OCI-LY7 (cell line): ENCODE measurements around the gene BRSK2. TPM values are rescaled to one million over a fixed set of nuclear protein-coding genes. Genes with fewer than 3 reads are reported as not detected.

Experiments
- BruUV-seq: library from RNA; stranded (reverse); fragments of 400-500 nt; replicated peaks from 2 replicates; lab custom pipeline; 2021; lab: Mats Ljungman, UMichigan
- CTCF ChIA-PET: fragments of 300-600 bp; sonication (Branson Sonifier 250); formaldehyde crosslinking; loops from one replicate; lab custom pipeline; 2022; ENCODE audit warnings: antibody characterized with exemption; ENCODE audit not compliant: unreplicated experiment; lab: Charles Lee
- POLR2A ChIA-PET: fragments of 300-600 bp; sonication (Branson Sonifier 250); formaldehyde crosslinking; loops from one replicate; lab custom pipeline; 2022; ENCODE audit warnings: antibody characterized with exemption; lab: Charles Lee
- DNase-seq: peaks from one replicate; pipeline ENCODE4 v3.0.0-alpha.2; 2015; ENCODE audit warnings: low spot score
- H2AFZ ChIP-seq: fragments of 200-600 bp; sonication (generic), shearing (Covaris generic); 2 replicates; pipeline ENCODE4 v1.6.1; 2014; ENCODE audit warnings: mild to moderate bottlenecking, antibody characterized with exemption, low read length, moderate library complexity
- H3K27ac ChIP-seq: fragments of 200-600 bp; sonication (generic); 2 replicates; pipeline ENCODE4 v1.5.1; 2014; ENCODE audit warnings: mixed run types, low read depth, mild to moderate bottlenecking, moderate library complexity, low read length, inconsistent platforms; ENCODE audit not compliant: poor library complexity, severe bottlenecking
- H3K36me3 ChIP-seq: fragments of 200-600 bp; sonication (generic); 2 replicates; pipeline ENCODE4 v1.6.1; 2014; ENCODE audit warnings: mild to moderate bottlenecking, antibody characterized with exemption, low read length, moderate library complexity, mixed read lengths; ENCODE audit not compliant: insufficient read depth
- H3K4me1 ChIP-seq: fragments of 200-600 bp; sonication (generic); 2 replicates; pipeline ENCODE4 v1.5.1; 2014; ENCODE audit warnings: mild to moderate bottlenecking, low read length; ENCODE audit not compliant: insufficient read depth, poor library complexity, severe bottlenecking
- H3K4me2 ChIP-seq: fragments of 200-600 bp; sonication (generic); 2 replicates; pipeline ENCODE4 v1.6.1; 2014; ENCODE audit warnings: mild to moderate bottlenecking, low read length
- H3K4me3 ChIP-seq: fragments of 200-600 bp; sonication (generic); 2 replicates; pipeline ENCODE4 v1.5.1; 2014; ENCODE audit warnings: mild to moderate bottlenecking, low read depth, low read length; ENCODE audit not compliant: poor library complexity, severe bottlenecking
- H3K79me2 ChIP-seq: fragments of 200-600 bp; sonication (generic); 2 replicates; pipeline ENCODE4 v1.6.1; 2016; ENCODE audit warnings: low read depth, mild to moderate bottlenecking, low read length, moderate library complexity, mixed read lengths; ENCODE audit not compliant: insufficient read depth
- H3K9me2 ChIP-seq: fragments of 200-600 bp; sonication (generic); 2 replicates; pipeline ENCODE4 v1.6.1; 2016; ENCODE audit warnings: mild to moderate bottlenecking, low read length, mixed read lengths; ENCODE audit not compliant: insufficient read depth
- H3K9me3 ChIP-seq: fragments of 200-600 bp; sonication (generic); 2 replicates; pipeline ENCODE4 v1.6.1; 2014; ENCODE audit warnings: mild to moderate bottlenecking, mixed run types, low read length, mixed read lengths
- H4K20me1 ChIP-seq: fragments of 200-600 bp; sonication (generic); 2 replicates; pipeline ENCODE4 v1.6.1; 2014; ENCODE audit warnings: mild to moderate bottlenecking, antibody characterized with exemption, low read length, moderate library complexity, mixed read lengths; ENCODE audit not compliant: insufficient read depth
- CTCF ChIP-seq: fragments of 200-600 bp; sonication (generic); conservative IDR thresholded peaks from 2 replicates; pipeline ENCODE4 v1.5.1; 2014; ENCODE audit warnings: mild to moderate bottlenecking, antibody characterized with exemption, low read length, moderate library complexity, mixed read lengths
- EZH2phosphoT487 ChIP-seq: fragments of 200-600 bp; sonication (generic); IDR thresholded peaks from 2 replicates; pipeline ENCODE4 v1.6.1; 2018; ENCODE audit warnings: low read depth, borderline replicate concordance, mild to moderate bottlenecking, mixed run types, antibody characterized with exemption, low read length, moderate library complexity, mixed read lengths
- intact Hi-C: fragments of 100-400 bp; cut with micrococcal nuclease; formaldehyde crosslinking; loops from one replicate; pipeline ENCODE4 v1.10.0; 2022; ENCODE audit not compliant: unreplicated experiment
- total RNA-seq, 2 experiments: library from RNA; depleted of rRNA in 1 of 2; stranded (reverse); fragments of >200 nt in 1 of 2; shearing (Covaris generic) in 1 of 2; gene quantifications; 2 replicates each; pipeline ENCODE4 v1.2.3, GENCODE V29; 2014 to 2022

BRSK2 gene
- total RNA-seq, 2 experiments from 2014 or later: not detected

GRCh38 chr11:1447845-1448825 lies 58.4 kb downstream of the BRSK2 start:
- no peaks in the 10 kb centered on the region for H3K79me2 ChIP-seq
- no peaks in the 10 kb centered on the region for H4K20me1 ChIP-seq
- no peaks in the 10 kb centered on the region for H3K4me1 ChIP-seq
- BruUV-seq: no TSS peak
- TF ChIP-seq EZH2phosphoT487 (no peak), CTCF (no peak)
- no peaks in the 10 kb centered on the region for H3K9me3 ChIP-seq
- POLR2A ChIA-PET: no interaction called here
- no peak overlapping the region for H3K4me3 ChIP-seq
- no peak overlapping the region for H2AFZ ChIP-seq
- no peak for DNase-seq
- H3K4me2 ChIP-seq: no peak overlapping the region
- H3K9me2 ChIP-seq: no peaks in the 10 kb centered on the region
- CTCF ChIA-PET: no interaction called here
- no peak overlapping the region for H3K27ac ChIP-seq
- no peaks in the 10 kb centered on the region for H3K36me3 ChIP-seq
- intact Hi-C loops: no loop called here

- ChIA-PET CTCF (no interaction called here), POLR2A (no interaction called here)
- Histone ChIP-seq H3K36me3 (no peaks in the 10 kb centered on the region), H3K9me3 (no peaks in the 10 kb centered on the region), H3K27ac (no peak overlapping the region), H3K79me2 (no peaks in the 10 kb centered on the region), H4K20me1 (no peaks in the 10 kb centered on the region), H2AFZ (no peak overlapping the region), H3K4me3 (no peak overlapping the region), H3K9me2 (no peaks in the 10 kb centered on the region), H3K4me2 (no peak overlapping the region), H3K4me1 (no peaks in the 10 kb centered on the region)
- BruUV-seq: no TSS peak
- TF ChIP-seq EZH2phosphoT487 (no peak), CTCF (no peak)
- intact Hi-C loops: no loop called here
- DNase-seq: no peak
These were observed 59.1 kb downstream of the BRSK2 start for GRCh38 chr11:1448882-1449281.
